ENCODE results near the gene NDUFB3.

Gene NDUFB3

GRCh38 chr2:201128933-201129505, 57.2 kb downstream of the NDUFB3 start:
- no peak overlapping the region for H3K4me3 ChIP-seq (replicated peaks; ENCODE audit: insufficient read depth, low read length)
- H3K27me3 ChIP-seq (ENCODE audit: insufficient read depth, poor library complexity, severe bottlenecking) = no peaks in the 10 kb centered on the region
- peak overlapping the region; percentile 77 for H3K27ac ChIP-seq (replicated peaks)
- DNase-seq (ENCODE audit: low read depth in 1 of 2, low spot score in 1 of 2) = peak in 1 of 2 experiments; percentile 45
- TF ChIP-seq, protein P1, sequence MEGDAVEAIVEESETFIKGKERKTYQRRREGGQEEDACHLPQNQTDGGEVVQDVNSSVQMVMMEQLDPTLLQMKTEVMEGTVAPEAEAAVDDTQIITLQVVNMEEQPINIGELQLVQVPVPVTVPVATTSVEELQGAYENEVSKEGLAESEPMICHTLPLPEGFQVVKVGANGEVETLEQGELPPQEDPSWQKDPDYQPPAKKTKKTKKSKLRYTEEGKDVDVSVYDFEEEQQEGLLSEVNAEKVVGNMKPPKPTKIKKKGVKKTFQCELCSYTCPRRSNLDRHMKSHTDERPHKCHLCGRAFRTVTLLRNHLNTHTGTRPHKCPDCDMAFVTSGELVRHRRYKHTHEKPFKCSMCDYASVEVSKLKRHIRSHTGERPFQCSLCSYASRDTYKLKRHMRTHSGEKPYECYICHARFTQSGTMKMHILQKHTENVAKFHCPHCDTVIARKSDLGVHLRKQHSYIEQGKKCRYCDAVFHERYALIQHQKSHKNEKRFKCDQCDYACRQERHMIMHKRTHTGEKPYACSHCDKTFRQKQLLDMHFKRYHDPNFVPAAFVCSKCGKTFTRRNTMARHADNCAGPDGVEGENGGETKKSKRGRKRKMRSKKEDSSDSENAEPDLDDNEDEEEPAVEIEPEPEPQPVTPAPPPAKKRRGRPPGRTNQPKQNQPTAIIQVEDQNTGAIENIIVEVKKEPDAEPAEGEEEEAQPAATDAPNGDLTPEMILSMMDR (IDR thresholded peaks at IDR 0.05; ENCODE audit: insufficient read depth, low read length) = no peak
- peak; percentile 56; the same call in 1 of the 2 replicates for TF ChIP-seq SPI1 (IDR thresholded peaks at IDR 0.05; ENCODE audit: borderline replicate concordance, low read depth)

DNA sequence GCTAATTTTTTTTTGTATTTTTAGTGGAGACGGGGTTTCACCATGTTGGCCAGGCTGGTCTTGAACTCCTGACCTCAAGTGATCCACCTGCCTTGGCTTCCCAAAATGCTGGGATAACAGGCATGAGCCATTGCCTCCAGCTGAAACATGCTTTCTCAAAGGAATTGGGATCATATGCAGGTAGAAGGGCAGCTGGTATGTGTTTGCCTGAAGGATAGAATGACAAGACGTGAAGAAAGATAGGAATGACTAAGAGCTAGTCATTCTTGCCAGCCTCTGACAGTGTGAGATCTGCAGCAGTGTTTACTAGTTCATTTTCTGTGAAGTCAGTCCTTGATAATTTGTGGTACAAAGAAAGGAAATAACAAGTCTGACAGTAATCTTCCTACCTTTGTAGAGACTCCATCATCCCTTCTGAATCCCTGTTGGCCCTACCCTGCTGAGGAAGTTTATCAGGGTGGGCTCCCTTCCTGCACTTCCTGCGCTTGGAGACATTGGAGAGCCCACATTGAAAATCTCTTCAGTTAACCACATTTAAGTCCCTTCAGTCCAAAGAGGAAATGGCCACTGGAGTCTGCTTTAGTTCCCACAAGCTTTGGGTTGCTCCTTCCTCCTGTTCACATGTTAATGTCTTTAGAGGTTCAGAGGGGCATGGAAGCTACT, 58.9 kb downstream of the NDUFB3 start:
- TF ChIP-seq SPI1 (IDR thresholded peaks at IDR 0.05; ENCODE audit: borderline replicate concordance, low read depth) (peak; percentile 73), POLR2AphosphoS5 (IDR thresholded peaks at IDR 0.05; ENCODE audit: low read depth) (no peak)
- DNase-seq (ENCODE audit: low read depth in 1 of 2, low spot score in 1 of 2) = no peak
- Histone ChIP-seq H3K27me3 (ENCODE audit: insufficient read depth, poor library complexity, severe bottlenecking) (no peaks in the 10 kb centered on the region), H3K27ac (replicated peaks) (peak overlapping the region; percentile 6), H3K4me3 (replicated peaks; ENCODE audit: insufficient read depth, low read length) (no peak overlapping the region)

GRCh38 chr2:201132518-201132917, 60.7 kb downstream of the NDUFB3 start:
- Histone ChIP-seq H3K4me3 (replicated peaks; ENCODE audit: insufficient read depth, low read length) (no peak overlapping the region), H3K27ac (replicated peaks) (peak overlapping the region; percentile 24), H3K27me3 (ENCODE audit: insufficient read depth, poor library complexity, severe bottlenecking) (no peaks in the 10 kb centered on the region)
- TF ChIP-seq REST (IDR thresholded peaks at IDR 0.05; ENCODE audit: insufficient replicate concordance, low read depth) (no peak), POLR2AphosphoS5 (IDR thresholded peaks at IDR 0.05; ENCODE audit: low read depth) (no peak), GABPA (IDR thresholded peaks at IDR 0.05; ENCODE audit: low read depth) (no peak), SPI1 (IDR thresholded peaks at IDR 0.05; ENCODE audit: borderline replicate concordance, low read depth) (no peak)
- TF ChIP-seq, protein P1 (IDR thresholded peaks at IDR 0.05; ENCODE audit: insufficient read depth, low read length) = no peak
- peak in 1 of 2 experiments; percentile 49 for DNase-seq (ENCODE audit: low read depth in 1 of 2, low spot score in 1 of 2)
